GM12878 (cell line): ENCODE data around the gene SCN4A. TPM values are rescaled to one million over a fixed set of nuclear protein-coding genes. Genes with fewer than 3 reads are reported as not detected.

Experiments used
- ATAC-seq: fragments of 200-7000 bp; cut with Tn5 transposase; 3 replicates; pipeline ENCODE4 v1.9.1; 2020; ENCODE audit warnings: mild to moderate bottlenecking, moderate library complexity
- BruUV-seq: library from RNA; stranded (reverse); fragments of 400-500 nt; replicated peaks from 2 replicates; lab custom pipeline; 2021; lab: Mats Ljungman, UMichigan
- CTCF ChIA-PET: fragments of 300-600 bp; sonication (Branson Sonifier 250); formaldehyde crosslinking; extraction: SDS; loops from one replicate; lab custom pipeline; 2021; ENCODE audit warnings: inconsistent platforms; lab: Yijun Ruan, JAX
- POLR2A ChIA-PET: fragments of 350-600 bp; formaldehyde crosslinking; extraction: SDS; loops from one replicate; lab custom pipeline; 2021; ENCODE audit warnings: inconsistent platforms; lab: Charles Lee
- RAD21 ChIA-PET: fragments of 300-600 bp; sonication (Branson Sonifier 250); formaldehyde crosslinking; loops from one replicate; lab custom pipeline; 2023; ENCODE audit warnings: antibody characterized with exemption; ENCODE audit not compliant: unreplicated experiment; lab: Charles Lee
- SMC1A ChIA-PET: fragments of 300-600 bp; sonication (Branson Sonifier 250); formaldehyde crosslinking; loops from one replicate; lab custom pipeline; 2023; ENCODE audit not compliant: unreplicated experiment, uncharacterized antibody; lab: Charles Lee
- DNase-seq: peaks from one replicate; pipeline ENCODE4 v3.0.0-alpha.2; 2011; ENCODE audit warnings: low read depth, low spot score
- FAIRE-seq: peaks from 3 replicates; lab custom pipeline; 2011; peaks lifted over from hg19 to GRCh38; lab: Jason Lieb, UNC
- H2AFZ ChIP-seq: 2 replicates; pipeline ENCODE4 v1.6.0; 2011; ENCODE audit warnings: low read depth, low read length, control low read depth; ENCODE audit not compliant: control insufficient read depth
- H3K27ac ChIP-seq: 2 replicates; pipeline ENCODE4 v1.5.1; 2011; ENCODE audit warnings: control low read depth; ENCODE audit not compliant: control insufficient read depth, insufficient read depth
- H3K27me3 ChIP-seq, 2 experiments: replicated peaks in 1 of 2; 2 replicates each; pipeline versions ENCODE4 v1.6.0 to v1.6.1; 2011; ENCODE audit warnings: low read length in 1 of 2; ENCODE audit not compliant: control insufficient read depth in 2 of 2, insufficient read depth in 2 of 2
- H3K36me3 ChIP-seq, 2 experiments: 2 replicates each; pipeline ENCODE4 v1.5.1; 2011; ENCODE audit warnings: low read length in 1 of 2; ENCODE audit not compliant: control insufficient read depth in 2 of 2, insufficient read depth in 2 of 2
- H3K4me1 ChIP-seq: 2 replicates; pipeline ENCODE4 v1.6.1; 2011; ENCODE audit warnings: mild to moderate bottlenecking, low read length, moderate library complexity, mixed read lengths; ENCODE audit not compliant: control insufficient read depth, insufficient read depth
- H3K4me2 ChIP-seq: 2 replicates; pipeline ENCODE4 v1.6.0; 2011; ENCODE audit warnings: control low read depth; ENCODE audit not compliant: control insufficient read depth, insufficient read depth
- H3K4me3 ChIP-seq: fragments of 200-600 bp; sonication (generic); 2 replicates; pipeline ENCODE4 v1.5.1; 2016
- H3K79me2 ChIP-seq: 2 replicates; pipeline ENCODE4 v1.6.0; 2011; ENCODE audit warnings: low read length; ENCODE audit not compliant: control insufficient read depth, insufficient read depth
- H3K9ac ChIP-seq: 2 replicates; pipeline ENCODE4 v1.8.0; 2011; ENCODE audit warnings: low read length, control low read depth, mixed read lengths; ENCODE audit not compliant: control insufficient read depth, insufficient read depth
- H3K9me3 ChIP-seq: replicated peaks from 3 replicates; pipeline ENCODE4 v1.5.1; 2011; ENCODE audit warnings: mild to moderate bottlenecking, low read length; ENCODE audit not compliant: control insufficient read depth, insufficient read depth
- H4K20me1 ChIP-seq: 2 replicates; pipeline ENCODE4 v1.6.0; 2011; ENCODE audit not compliant: control insufficient read depth, insufficient read depth
- E2F4 ChIP-seq: IDR thresholded peaks from 2 replicates; pipeline ENCODE4 v1.6.1; 2012; ENCODE audit warnings: low read depth, low read length, improper control_type of control experiment
- FOS ChIP-seq: IDR thresholded peaks from 3 replicates; pipeline ENCODE4 v1.6.1; 2011; ENCODE audit warnings: borderline replicate concordance; ENCODE audit not compliant: insufficient read length; ENCODE audit errors: extremely low read depth
- KDM1A ChIP-seq: fragments of 200-600 bp; sonication (generic); IDR thresholded peaks from 2 replicates; pipeline ENCODE4 v1.6.1; 2016; ENCODE audit warnings: borderline replicate concordance
- MYC ChIP-seq: IDR thresholded peaks from 2 replicates; pipeline ENCODE4 v1.6.1; 2011; ENCODE audit warnings: mild to moderate bottlenecking, low read length, moderate library complexity, inconsistent platforms; ENCODE audit not compliant: insufficient read depth, insufficient replicate concordance, insufficient read length, severe bottlenecking
- NR2C1 ChIP-seq: fragments of 450-650 bp; IDR thresholded peaks from 2 replicates; pipeline ENCODE4 v1.6.1; 2017; ENCODE audit warnings: antibody characterized with exemption, mild to moderate bottlenecking, moderate library complexity
- TAF1 ChIP-seq: IDR thresholded peaks from 2 replicates; pipeline ENCODE4 v1.6.1; 2011; ENCODE audit warnings: mild to moderate bottlenecking, low read depth, low read length, borderline replicate concordance
- whole genome bisulfite sequencing: methylation state at CpG from one replicate; pipeline ENCODE4 v1.1.6; 2016; ENCODE audit warnings: low lambda C conversion rate; ENCODE audit not compliant: insufficient replicate concordance, insufficient coverage; ENCODE audit errors: missing lambda C conversion rate; 5-methylcytosine and 5-hydroxymethylcytosine counted together
- in situ Hi-C: fragments of 300-500 bp; cut with MboI; formaldehyde crosslinking; loops from 9 replicates; pipeline ENCODE4 v1.14.3; 2018; ENCODE audit warnings: mixed read lengths
- intact Hi-C: fragments of 100-400 bp; cut with micrococcal nuclease; formaldehyde crosslinking; loops from one replicate; pipeline ENCODE4 v1.14.2; 2022; ENCODE audit not compliant: unreplicated experiment
- polyA plus RNA-seq, 11 experiments: library from polyadenylated mRNA; depleted of rRNA in 4 of 11; unstranded in 6 of 11; stranded (reverse) in 5 of 11; fragments of >200 nt; fragmentation: Nextera tagmentation in 4 of 11; fragmentation: Illumina TruSeq in 1 of 11; extraction: Ambion mirVana in 4 of 11; extraction: Trizol in 1 of 11; gene quantifications; 1 replicate in 1 of 11; 2 replicates in 10 of 11; pipeline versions ENCODE4 v1.2.1 to v1.2.3, GENCODE V29; 2011 to 2016; ENCODE audit warnings: inconsistent platforms in 2 of 11, missing spikeins in 2 of 11, low read depth in 1 of 11
- total RNA-seq, 4 experiments: library from RNA; depleted of rRNA in 3 of 4; stranded (reverse); fragments of >200 nt in 3 of 4; fragmentation: Illumina TruSeq in 1 of 4; extraction: Trizol in 1 of 4; gene quantifications; 2 replicates each; pipeline versions ENCODE4 v1.2.1 to v1.2.3, GENCODE V29; 2013 to 2021

Gene SCN4A
- total and polyA plus RNA-seq, 10 of the 15 experiments (the other 5 are each of a cell fraction or from before 2014, with no cell fraction given) = under 0.01 to 0.15 (median 0.07) TPM; not detected in 4

GRCh38 chr17:63955791-63956190 lies 16.9 kb downstream of the SCN4A start:
- in situ Hi-C loops = no loop called here
- CTCF ChIA-PET = interaction anchor here (0.9 to 11.0 kb wide), 7 partner anchors 9 to 71 kb away, joined by 3 to 315 read pairs (median 15); partner anchors contain the start of genes CSHL1 and GH1
- FAIRE-seq = no peak

GRCh38 chr17:63955232-63955631 lies 17.5 kb downstream of the SCN4A start:
- in situ Hi-C loops = no loop called here
- DNase-seq = no peak
- TF ChIP-seq NR2C1 = no peak
- TF ChIP-seq TAF1 = no peak
- TF ChIP-seq E2F4 = no peak
- H3K4me1 ChIP-seq = peaks cover 14% of the 10 kb centered on the region
- H2AFZ ChIP-seq = no peak overlapping the region
- H3K4me3 ChIP-seq = no peak overlapping the region
- no peak overlapping the region for H3K4me2 ChIP-seq
- H3K9me3 ChIP-seq = no peaks in the 10 kb centered on the region
- WGBS = 82% methylated on average over 11 of the region's 11 CpGs
- BruUV-seq = no TSS peak
- no peaks in the 10 kb centered on the region for H3K36me3 ChIP-seq
- H4K20me1 ChIP-seq = no peaks in the 10 kb centered on the region
- RAD21 ChIA-PET = interaction anchor here (0.9 to 7.8 kb wide), 7 partner anchors 9 to 65 kb away, joined by 3 to 97 read pairs (median 5); partner anchors contain the start of genes GH1 and ICAM2
- intact Hi-C loops = no loop called here
- FAIRE-seq = no peak
- no peak overlapping the region for H3K27ac ChIP-seq
- POLR2A ChIA-PET = interaction anchor here (0.9 to 1.0 kb wide), 3 partner anchors 23 to 65 kb away, joined by 3 to 5 read pairs (median 3); partner anchors contain the start of gene ICAM2
- no peak overlapping the region for H3K9ac ChIP-seq
- H3K27me3 ChIP-seq = no peaks in the 10 kb centered on the region
- H3K79me2 ChIP-seq = no peaks in the 10 kb centered on the region
- SMC1A ChIA-PET = interaction anchor here (1.0 to 9.9 kb wide), 6 partner anchors 9 to 61 kb away, joined by 4 to 155 read pairs (median 6); partner anchors contain the start of genes CD79B and GH1
- no peak for ATAC-seq
- CTCF ChIA-PET = interaction anchor here (0.6 to 11.0 kb wide), 11 partner anchors 9 to 178 kb away, joined by 3 to 315 read pairs (median 17); partner anchors contain the start of genes CD79B, CSHL1, GH1 and ICAM2

More at GRCh38 chr17:63955791-63956190, 16.9 kb downstream of the SCN4A start:
- DNase-seq = no peak
- SMC1A ChIA-PET = interaction anchor here (1.0 to 9.9 kb wide), 6 partner anchors 10 to 71 kb away, joined by 3 to 155 read pairs (median 6); partner anchors contain the start of gene GH1
- no peaks in the 10 kb centered on the region for H3K79me2 ChIP-seq
- no peaks in the 10 kb centered on the region for H4K20me1 ChIP-seq
- H2AFZ ChIP-seq = no peak overlapping the region
- RAD21 ChIA-PET = interaction anchor here (1.2 to 7.8 kb wide), 4 partner anchors 9 to 62 kb away, joined by 3 to 97 read pairs (median 6); partner anchors contain the start of gene GH1
- H3K9ac ChIP-seq = no peak overlapping the region
- no peak for TF ChIP-seq MYC
- no peak for TF ChIP-seq KDM1A
- TF ChIP-seq FOS = no peak
- no peak overlapping the region for H3K4me3 ChIP-seq
- peaks cover 14% of the 10 kb centered on the region for H3K4me1 ChIP-seq
- POLR2A ChIA-PET = no interaction called here
- no peak overlapping the region for H3K4me2 ChIP-seq
- no TSS peak for BruUV-seq
- WGBS = 73% methylated on average over 4 of the region's 4 CpGs
- intact Hi-C loops = no loop called here
- ATAC-seq = no peak
- H3K27ac ChIP-seq = no peak overlapping the region
- H3K27me3 ChIP-seq = no peaks in the 10 kb centered on the region
- H3K9me3 ChIP-seq = no peaks in the 10 kb centered on the region
- no peaks in the 10 kb centered on the region for H3K36me3 ChIP-seq
